CD14-positive monocyte (primary cell): Measurements from ENCODE around the gene IGF2R. TPM values are rescaled to one million over a fixed set of nuclear protein-coding genes. Genes with fewer than 3 reads are reported as not detected.

Experiments
- DNase-seq, 3 donors: peaks; one replicate each; pipeline ENCODE4 v3.0.0-alpha.2; 2011 to 2022
- H2AFZ ChIP-seq: 2 replicates; pipeline ENCODE4 v1.6.0; 2012; ENCODE audit warnings: mild to moderate bottlenecking, low read depth, low read length, inconsistent platforms; ENCODE audit not compliant: insufficient read depth, poor library complexity, severe bottlenecking
- H3K27ac ChIP-seq, 2 donors: 1 replicate in 1 of 2; 2 replicates in 1 of 2; pipeline ENCODE4 v1.5.1; 2012 to 2013; ENCODE audit warnings: low read length in 2 of 2, control low read depth in 1 of 2, inconsistent platforms in 1 of 2, low read depth in 1 of 2, mild to moderate bottlenecking in 1 of 2
- H3K27me3 ChIP-seq, 2 donors: one replicate each; pipeline versions ENCODE4 v1.6.0 to v1.6.1; 2011 to 2013; ENCODE audit warnings: low read length in 2 of 2; ENCODE audit not compliant: control insufficient read depth in 2 of 2, insufficient read depth in 2 of 2
- H3K36me3 ChIP-seq, 2 donors: replicated peaks in 1 of 2; 1 replicate in 1 of 2; 2 replicates in 1 of 2; pipeline versions ENCODE4 v1.5.1 to v1.6.1; 2012 to 2013; ENCODE audit warnings: low read length in 2 of 2, control low read depth in 1 of 2, inconsistent platforms in 1 of 2, mild to moderate bottlenecking in 1 of 2; ENCODE audit not compliant: insufficient read depth in 2 of 2, control insufficient read depth in 1 of 2
- H3K4me1 ChIP-seq, 2 donors: 1 replicate in 1 of 2; 2 replicates in 1 of 2; pipeline versions ENCODE4 v1.5.1 to v1.6.1; 2012 to 2013; ENCODE audit warnings: low read length in 2 of 2, control low read depth in 1 of 2, inconsistent platforms in 1 of 2, mild to moderate bottlenecking in 1 of 2, moderate library complexity in 1 of 2; ENCODE audit not compliant: insufficient read depth in 2 of 2, control insufficient read depth in 1 of 2
- H3K4me2 ChIP-seq: replicated peaks from 2 replicates; pipeline ENCODE3; 2012; ENCODE audit warnings: low read length, moderate library complexity, mild to moderate bottlenecking; ENCODE audit not compliant: poor library complexity, severe bottlenecking; ENCODE audit errors: extremely low read depth
- H3K4me3 ChIP-seq, 3 experiments: fragments of 200-600 bp in 1 of 3; sonication (generic) in 1 of 3; replicated peaks in 1 of 3; 1 replicate in 2 of 3; 2 replicates in 1 of 3; pipeline ENCODE4 v1.5.1; 2011 to 2013; ENCODE audit warnings: low read length in 3 of 3, mild to moderate bottlenecking in 3 of 3, control low read depth in 2 of 3, low read depth in 2 of 3, inconsistent platforms in 1 of 3, moderate library complexity in 1 of 3
- H3K79me2 ChIP-seq: 2 replicates; pipeline ENCODE4 v1.6.0; 2012; ENCODE audit warnings: mild to moderate bottlenecking, control low read depth, inconsistent platforms, low read length, moderate library complexity; ENCODE audit not compliant: insufficient read depth
- H3K9ac ChIP-seq: 2 replicates; pipeline ENCODE4 v1.6.0; 2017; ENCODE audit warnings: low read length, mild to moderate bottlenecking; ENCODE audit not compliant: insufficient read depth, poor library complexity, severe bottlenecking
- H3K9me3 ChIP-seq, 2 donors: replicated peaks in 1 of 2; 1 replicate in 1 of 2; 2 replicates in 1 of 2; pipeline versions ENCODE4 v1.5.1 to v1.6.1; 2012 to 2013; ENCODE audit warnings: low read length in 2 of 2, control low read depth in 1 of 2; ENCODE audit not compliant: control insufficient read depth in 1 of 2, insufficient read depth in 1 of 2
- H4K20me1 ChIP-seq: 2 replicates; pipeline ENCODE4 v1.6.0; 2012; ENCODE audit warnings: mild to moderate bottlenecking, low read length, control low read depth, moderate library complexity; ENCODE audit not compliant: insufficient read depth
- H3K27ac Mint-ChIP-seq, 7 donors: one replicate each; pipeline ENCODE4 v1.8.0; 2020; ENCODE audit warnings: mild to moderate bottlenecking in 7 of 7, mixed read lengths in 7 of 7, moderate library complexity in 6 of 7, inconsistent platforms in 2 of 7
- H3K27me3 Mint-ChIP-seq, 3 donors: one replicate each; pipeline ENCODE4 v1.8.0; 2021 to 2022; ENCODE audit warnings: low read depth in 3 of 3, mild to moderate bottlenecking in 3 of 3, mixed read lengths in 3 of 3, moderate library complexity in 3 of 3, inconsistent platforms in 1 of 3
- H3K36me3 Mint-ChIP-seq, 2 donors: one replicate each; pipeline ENCODE4 v1.8.0; 2020; ENCODE audit warnings: mixed read lengths in 2 of 2, inconsistent platforms in 1 of 2, mild to moderate bottlenecking in 1 of 2
- H3K4me1 Mint-ChIP-seq: one replicate; pipeline ENCODE4 v1.8.0; 2020; ENCODE audit warnings: mild to moderate bottlenecking, mixed read lengths
- H3K4me3 Mint-ChIP-seq, 2 donors: one replicate each; pipeline ENCODE4 v1.8.0; 2020; ENCODE audit warnings: mild to moderate bottlenecking in 2 of 2, mixed read lengths in 2 of 2, moderate library complexity in 1 of 2
- H3K9me3 Mint-ChIP-seq, 7 donors: one replicate each; pipeline ENCODE4 v1.8.0; 2020 to 2022; ENCODE audit warnings: mixed read lengths in 7 of 7, mild to moderate bottlenecking in 6 of 7, moderate library complexity in 6 of 7, inconsistent platforms in 2 of 7
- WGBS: methylation state at CpG from one replicate; pipeline ENCODE4 v1.1.5; 2013; ENCODE audit warnings: missing lambda C conversion rate; ENCODE audit not compliant: insufficient coverage; 5-methylcytosine and 5-hydroxymethylcytosine counted together
- intact Hi-C, 2 donors: fragments of 100-400 bp; cut with micrococcal nuclease; formaldehyde crosslinking; loops; one replicate each; pipeline versions ENCODE4 v1.15.0 to v1.15.1; 2023
- polyA plus RNA-seq, 3 donors: library from polyadenylated mRNA; depleted of rRNA in 1 of 3; unstranded in 2 of 3; stranded (reverse) in 1 of 3; fragments of 300-500 nt in 2 of 3; fragments of >200 nt in 1 of 3; fragmentation: Illumina TruSeq in 2 of 3; gene quantifications; 1 replicate in 2 of 3; 2 replicates in 1 of 3; pipeline ENCODE4 v1.2.3, GENCODE V29; 2012 to 2021
- TF ChIP-seq, protein P1 (sequence below): fragments of 200-600 bp; IDR thresholded peaks from one replicate; pipeline ENCODE4 v1.8.0; 2022; ENCODE audit warnings: antibody characterized with exemption, mild to moderate bottlenecking

The IGF2R gene
- polyA plus RNA-seq, 3 donors = 6.9 to 44.8 (median 8.2) TPM

DNA sequence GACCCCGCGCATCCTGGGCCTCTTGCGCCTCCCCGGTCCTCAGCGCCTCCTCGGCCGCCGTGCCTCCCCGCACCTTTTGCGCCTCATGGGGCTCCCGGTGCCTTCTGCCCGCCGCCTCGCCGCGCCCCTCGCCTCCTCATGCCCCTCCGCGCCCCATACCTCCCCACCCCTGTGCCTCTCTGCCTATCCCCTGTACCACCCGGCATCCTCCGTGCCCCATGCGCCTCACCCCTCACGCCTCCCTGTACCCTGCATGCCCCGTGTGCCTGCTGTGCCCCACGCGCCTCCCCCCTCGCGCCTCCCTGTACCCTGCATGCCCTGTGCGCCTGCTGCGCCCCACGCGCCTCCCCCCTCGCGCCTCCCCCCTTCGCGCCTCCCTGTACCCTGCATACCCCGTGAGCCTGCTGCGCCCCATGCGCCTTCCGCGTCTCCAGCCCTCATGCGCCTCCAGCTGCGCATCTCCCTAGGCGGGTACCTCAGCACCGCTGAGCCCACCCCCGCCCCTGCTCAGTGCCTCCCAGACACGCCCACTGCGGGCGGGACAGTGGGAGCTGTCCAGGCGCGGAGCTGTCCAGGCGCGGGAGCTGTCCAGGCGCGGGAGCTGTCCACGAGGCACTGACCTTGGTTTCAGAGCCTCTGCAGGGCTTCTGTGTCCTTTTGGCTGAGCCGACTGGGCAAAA is 37.1 kb downstream of the IGF2R start:
- Histone ChIP-seq H3K9me3 (peaks cover 7 to 23% of the 10 kb centered on the region in 2 donors), H3K27me3 (no peaks in the 10 kb centered on the region), H3K27ac (no peak overlapping the region), H2AFZ (no peak overlapping the region), H3K79me2 (peaks cover 75% of the 10 kb centered on the region), H4K20me1 (peaks cover 100% of the 10 kb centered on the region), H3K4me1 (no peaks in the 10 kb centered on the region), H3K36me3 (peaks cover 17 to 42% of the 10 kb centered on the region in 2 donors), H3K9ac (no peak overlapping the region), H3K4me2 (no peak overlapping the region), H3K4me3 (no peak overlapping the region)
- H3K4me1 Mint-ChIP-seq = peaks cover 19% of the 10 kb centered on the region
- H3K27ac Mint-ChIP-seq = no peak overlapping the region
- 49% methylated on average over 41 of the region's 57 CpGs for WGBS
- intact Hi-C loops = no loop called here
- no peak for DNase-seq
- peaks cover 10 to 17% (median 12%) of the 10 kb centered on the region in 7 donors for H3K9me3 Mint-ChIP-seq
- TF ChIP-seq, protein P1, sequence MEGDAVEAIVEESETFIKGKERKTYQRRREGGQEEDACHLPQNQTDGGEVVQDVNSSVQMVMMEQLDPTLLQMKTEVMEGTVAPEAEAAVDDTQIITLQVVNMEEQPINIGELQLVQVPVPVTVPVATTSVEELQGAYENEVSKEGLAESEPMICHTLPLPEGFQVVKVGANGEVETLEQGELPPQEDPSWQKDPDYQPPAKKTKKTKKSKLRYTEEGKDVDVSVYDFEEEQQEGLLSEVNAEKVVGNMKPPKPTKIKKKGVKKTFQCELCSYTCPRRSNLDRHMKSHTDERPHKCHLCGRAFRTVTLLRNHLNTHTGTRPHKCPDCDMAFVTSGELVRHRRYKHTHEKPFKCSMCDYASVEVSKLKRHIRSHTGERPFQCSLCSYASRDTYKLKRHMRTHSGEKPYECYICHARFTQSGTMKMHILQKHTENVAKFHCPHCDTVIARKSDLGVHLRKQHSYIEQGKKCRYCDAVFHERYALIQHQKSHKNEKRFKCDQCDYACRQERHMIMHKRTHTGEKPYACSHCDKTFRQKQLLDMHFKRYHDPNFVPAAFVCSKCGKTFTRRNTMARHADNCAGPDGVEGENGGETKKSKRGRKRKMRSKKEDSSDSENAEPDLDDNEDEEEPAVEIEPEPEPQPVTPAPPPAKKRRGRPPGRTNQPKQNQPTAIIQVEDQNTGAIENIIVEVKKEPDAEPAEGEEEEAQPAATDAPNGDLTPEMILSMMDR = no peak
- H3K27me3 Mint-ChIP-seq = peaks cover 12 to 27% (median 22%) of the 10 kb centered on the region in 3 donors
- peaks cover 48 to 52% of the 10 kb centered on the region in 2 donors for H3K36me3 Mint-ChIP-seq
- peak overlapping the region in 1 of 2 donors; percentile 13 for H3K4me3 Mint-ChIP-seq

DNA sequence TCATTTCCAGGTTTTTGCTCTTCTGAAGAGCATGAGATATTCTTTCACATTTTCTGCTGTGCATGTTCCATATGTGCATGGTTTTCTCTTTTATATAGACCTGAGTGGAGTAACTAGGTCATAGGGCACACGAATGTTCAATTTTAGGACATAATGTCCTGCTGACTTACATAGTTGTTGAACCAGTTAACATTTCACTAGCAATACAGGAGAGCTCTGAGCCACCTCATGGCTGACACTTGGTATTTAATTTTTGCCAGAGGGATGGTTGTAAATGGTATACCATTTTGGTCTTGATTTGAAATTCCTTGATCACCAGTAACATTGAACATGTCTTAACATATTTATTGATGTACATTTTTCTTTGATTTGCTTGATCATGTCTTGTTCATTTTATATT is 38.3 kb downstream of the IGF2R start:
- Mint-ChIP-seq H3K36me3 (peaks cover 60 to 63% of the 10 kb centered on the region in 2 donors), H3K27ac (no peak overlapping the region), H3K9me3 (peaks cover 10 to 17% (median 12%) of the 10 kb centered on the region in 7 donors), H3K27me3 (peaks cover 10 to 27% (median 22%) of the 10 kb centered on the region in 3 donors), H3K4me1 (peaks cover 19% of the 10 kb centered on the region), H3K4me3 (no peak overlapping the region)
- Histone ChIP-seq H3K36me3 (peaks cover 29 to 54% of the 10 kb centered on the region in 2 donors), H3K4me2 (no peak overlapping the region), H3K4me1 (no peaks in the 10 kb centered on the region), H4K20me1 (peaks cover 100% of the 10 kb centered on the region), H3K4me3 (no peak overlapping the region), H3K9me3 (peaks cover 7 to 23% of the 10 kb centered on the region in 2 donors), H3K27me3 (no peaks in the 10 kb centered on the region), H2AFZ (no peak overlapping the region), H3K27ac (no peak overlapping the region), H3K9ac (no peak overlapping the region), H3K79me2 (peaks cover 65% of the 10 kb centered on the region)
- intact Hi-C loops = no loop called here
- DNase-seq = no peak
- WGBS = no CpG with 5 or more reads among the region's 1 CpG
- TF ChIP-seq, protein P1 = no peak
